Gastrocnemius medialis (tissue), 4 donors: Measurements from ENCODE around the gene PUS3.

Experiments
- POLR2A ChIP-seq, 2 donors: fragments of 450-650 bp; IDR thresholded peaks; one replicate each; pipeline ENCODE4 v1.6.1; 2017; ENCODE audit warnings: antibody characterized with exemption in 2 of 2, mild to moderate bottlenecking in 2 of 2, moderate library complexity in 2 of 2
- TF ChIP-seq, protein P1 (sequence below), 5 experiments: fragments of 450-650 bp in 3 of 5; fragments of 200-600 bp in 2 of 5; sonication (generic) in 2 of 5; IDR thresholded peaks in 4 of 5; conservative IDR thresholded peaks in 1 of 5; 1 replicate in 4 of 5; 2 replicates in 1 of 5; pipeline ENCODE4 v1.5.1; 2016 to 2019; ENCODE audit warnings: antibody characterized with exemption in 5 of 5, mild to moderate bottlenecking in 3 of 5, moderate library complexity in 3 of 5

DNA sequence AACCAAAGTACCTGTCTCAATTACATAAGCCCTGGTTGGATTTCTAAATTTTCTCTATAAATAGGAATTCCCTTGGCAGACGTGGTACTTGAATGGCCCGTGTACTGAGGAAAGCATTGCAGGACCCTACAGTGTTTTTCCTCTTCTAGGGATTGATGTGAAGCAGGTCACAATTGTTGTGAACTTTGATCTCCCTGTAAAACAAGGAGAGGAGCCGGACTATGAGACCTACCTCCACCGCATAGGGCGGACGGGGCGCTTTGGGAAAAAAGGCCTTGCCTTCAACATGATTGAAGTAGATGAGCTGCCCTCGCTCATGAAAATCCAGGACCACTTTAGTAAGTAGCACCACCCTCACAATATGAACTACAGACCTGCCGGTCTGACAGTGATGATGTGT, 18.0 kb upstream of the PUS3 start:
- TF ChIP-seq POLR2A (IDR thresholded peaks at IDR 0.05), result no peak
- TF ChIP-seq, protein P1, sequence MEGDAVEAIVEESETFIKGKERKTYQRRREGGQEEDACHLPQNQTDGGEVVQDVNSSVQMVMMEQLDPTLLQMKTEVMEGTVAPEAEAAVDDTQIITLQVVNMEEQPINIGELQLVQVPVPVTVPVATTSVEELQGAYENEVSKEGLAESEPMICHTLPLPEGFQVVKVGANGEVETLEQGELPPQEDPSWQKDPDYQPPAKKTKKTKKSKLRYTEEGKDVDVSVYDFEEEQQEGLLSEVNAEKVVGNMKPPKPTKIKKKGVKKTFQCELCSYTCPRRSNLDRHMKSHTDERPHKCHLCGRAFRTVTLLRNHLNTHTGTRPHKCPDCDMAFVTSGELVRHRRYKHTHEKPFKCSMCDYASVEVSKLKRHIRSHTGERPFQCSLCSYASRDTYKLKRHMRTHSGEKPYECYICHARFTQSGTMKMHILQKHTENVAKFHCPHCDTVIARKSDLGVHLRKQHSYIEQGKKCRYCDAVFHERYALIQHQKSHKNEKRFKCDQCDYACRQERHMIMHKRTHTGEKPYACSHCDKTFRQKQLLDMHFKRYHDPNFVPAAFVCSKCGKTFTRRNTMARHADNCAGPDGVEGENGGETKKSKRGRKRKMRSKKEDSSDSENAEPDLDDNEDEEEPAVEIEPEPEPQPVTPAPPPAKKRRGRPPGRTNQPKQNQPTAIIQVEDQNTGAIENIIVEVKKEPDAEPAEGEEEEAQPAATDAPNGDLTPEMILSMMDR (IDR thresholded peaks at IDR 0.05 in 4 of 5, conservative IDR thresholded peaks at IDR 0.05 in 1 of 5), result no peak
